Measurements from ENCODE around the gene CEBPG. TPM values are rescaled to one million over a fixed set of nuclear protein-coding genes. Genes with fewer than 3 reads are reported as not detected.

Gene CEBPG
- total RNA-seq, 1 donor from 2014 or later: 75.1 TPM

- H3K4me3 Mint-ChIP-seq (ENCODE audit: unreplicated experiment): no peak overlapping the region
- DNase-seq: no peak
- TF ChIP-seq, protein P1, sequence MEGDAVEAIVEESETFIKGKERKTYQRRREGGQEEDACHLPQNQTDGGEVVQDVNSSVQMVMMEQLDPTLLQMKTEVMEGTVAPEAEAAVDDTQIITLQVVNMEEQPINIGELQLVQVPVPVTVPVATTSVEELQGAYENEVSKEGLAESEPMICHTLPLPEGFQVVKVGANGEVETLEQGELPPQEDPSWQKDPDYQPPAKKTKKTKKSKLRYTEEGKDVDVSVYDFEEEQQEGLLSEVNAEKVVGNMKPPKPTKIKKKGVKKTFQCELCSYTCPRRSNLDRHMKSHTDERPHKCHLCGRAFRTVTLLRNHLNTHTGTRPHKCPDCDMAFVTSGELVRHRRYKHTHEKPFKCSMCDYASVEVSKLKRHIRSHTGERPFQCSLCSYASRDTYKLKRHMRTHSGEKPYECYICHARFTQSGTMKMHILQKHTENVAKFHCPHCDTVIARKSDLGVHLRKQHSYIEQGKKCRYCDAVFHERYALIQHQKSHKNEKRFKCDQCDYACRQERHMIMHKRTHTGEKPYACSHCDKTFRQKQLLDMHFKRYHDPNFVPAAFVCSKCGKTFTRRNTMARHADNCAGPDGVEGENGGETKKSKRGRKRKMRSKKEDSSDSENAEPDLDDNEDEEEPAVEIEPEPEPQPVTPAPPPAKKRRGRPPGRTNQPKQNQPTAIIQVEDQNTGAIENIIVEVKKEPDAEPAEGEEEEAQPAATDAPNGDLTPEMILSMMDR (IDR thresholded peaks at IDR 0.05; ENCODE audit: partially characterized antibody, unreplicated experiment): no peak
- H3K4me1 Mint-ChIP-seq (ENCODE audit: low read depth, unreplicated experiment): peaks cover 24% of the 10 kb centered on the region
- H3K27me3 Mint-ChIP-seq (ENCODE audit: unreplicated experiment): peaks cover 12% of the 10 kb centered on the region
- no peak overlapping the region for H3K27ac Mint-ChIP-seq (ENCODE audit: unreplicated experiment)
- peaks cover 8% of the 10 kb centered on the region for H3K9me3 Mint-ChIP-seq (ENCODE audit: unreplicated experiment)
- H3K36me3 Mint-ChIP-seq (ENCODE audit: unreplicated experiment): no peaks in the 10 kb centered on the region
Measured at GRCh38 chr19:33417751-33418150, 44.2 kb downstream of the CEBPG start.

DNA sequence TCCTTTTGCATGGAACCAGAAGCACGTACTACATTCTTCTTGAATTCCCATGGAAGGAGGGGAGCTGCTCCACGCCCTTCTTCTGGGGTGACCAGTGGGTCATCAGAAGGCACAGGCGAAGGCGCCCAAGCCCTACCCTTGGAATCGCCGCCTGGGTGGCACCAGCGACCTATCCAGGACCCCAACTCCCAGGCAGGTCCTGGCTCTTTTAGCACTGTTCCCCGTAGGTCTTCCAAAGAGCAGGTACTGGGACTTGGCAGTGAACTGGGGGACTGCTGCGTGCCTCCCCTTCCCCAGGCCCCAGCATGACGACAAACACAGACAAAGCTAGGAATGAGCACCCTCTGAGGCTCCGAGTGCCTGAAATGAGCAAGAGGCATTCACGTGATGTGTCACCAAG lies 45.0 kb downstream of the CEBPG start:
- TF ChIP-seq, protein P1 (IDR thresholded peaks at IDR 0.05; ENCODE audit: partially characterized antibody, unreplicated experiment): no peak
- H3K36me3 Mint-ChIP-seq (ENCODE audit: unreplicated experiment): no peaks in the 10 kb centered on the region
- H3K4me1 Mint-ChIP-seq (ENCODE audit: low read depth, unreplicated experiment): peaks cover 22% of the 10 kb centered on the region
- H3K27ac Mint-ChIP-seq (ENCODE audit: unreplicated experiment): no peak overlapping the region
- H3K9me3 Mint-ChIP-seq (ENCODE audit: unreplicated experiment): peaks cover 8% of the 10 kb centered on the region
- DNase-seq: peak; percentile 7
- peaks cover 10% of the 10 kb centered on the region for H3K27me3 Mint-ChIP-seq (ENCODE audit: unreplicated experiment)
- no peak overlapping the region for H3K4me3 Mint-ChIP-seq (ENCODE audit: unreplicated experiment)

GRCh38 chr19:33418871-33419787 lies 45.6 kb downstream of the CEBPG start:
- peaks cover 10% of the 10 kb centered on the region for H3K27me3 Mint-ChIP-seq (ENCODE audit: unreplicated experiment)
- TF ChIP-seq, protein P1 (IDR thresholded peaks at IDR 0.05; ENCODE audit: partially characterized antibody, unreplicated experiment): no peak
- no peak overlapping the region for H3K4me3 Mint-ChIP-seq (ENCODE audit: unreplicated experiment)
- H3K27ac Mint-ChIP-seq (ENCODE audit: unreplicated experiment): peak overlapping the region; percentile 16
- DNase-seq: peak; percentile 14
- peaks cover 8% of the 10 kb centered on the region for H3K9me3 Mint-ChIP-seq (ENCODE audit: unreplicated experiment)
- peaks cover 22% of the 10 kb centered on the region for H3K4me1 Mint-ChIP-seq (ENCODE audit: low read depth, unreplicated experiment)
- no peaks in the 10 kb centered on the region for H3K36me3 Mint-ChIP-seq (ENCODE audit: unreplicated experiment)

- Mint-ChIP-seq H3K4me3 (ENCODE audit: unreplicated experiment) (no peak overlapping the region), H3K27me3 (ENCODE audit: unreplicated experiment) (peaks cover 10% of the 10 kb centered on the region), H3K9me3 (ENCODE audit: unreplicated experiment) (peaks cover 12% of the 10 kb centered on the region), H3K4me1 (ENCODE audit: low read depth, unreplicated experiment) (peaks cover 22% of the 10 kb centered on the region), H3K36me3 (ENCODE audit: unreplicated experiment) (peaks cover 4% of the 10 kb centered on the region), H3K27ac (ENCODE audit: unreplicated experiment) (peak overlapping the region; percentile 16)
- peak; percentile 86 for DNase-seq
- TF ChIP-seq, protein P1 (IDR thresholded peaks at IDR 0.05; ENCODE audit: partially characterized antibody, unreplicated experiment): no peak
Measured at GRCh38 chr19:33419788-33420130, 46.2 kb downstream of the CEBPG start.

GRCh38 chr19:33420821-33421220 lies 47.3 kb downstream of the CEBPG start:
- H3K4me3 Mint-ChIP-seq (ENCODE audit: unreplicated experiment): no peak overlapping the region
- H3K27ac Mint-ChIP-seq (ENCODE audit: unreplicated experiment): no peak overlapping the region
- H3K9me3 Mint-ChIP-seq (ENCODE audit: unreplicated experiment): peaks cover 10% of the 10 kb centered on the region
- peaks cover 18% of the 10 kb centered on the region for H3K4me1 Mint-ChIP-seq (ENCODE audit: low read depth, unreplicated experiment)
- peaks cover 6% of the 10 kb centered on the region for H3K27me3 Mint-ChIP-seq (ENCODE audit: unreplicated experiment)
- H3K36me3 Mint-ChIP-seq (ENCODE audit: unreplicated experiment): peaks cover 4% of the 10 kb centered on the region
- TF ChIP-seq, protein P1 (IDR thresholded peaks at IDR 0.05; ENCODE audit: partially characterized antibody, unreplicated experiment): no peak
- no peak for DNase-seq
